Mesothelial cell of epicardium (in vitro differentiated cells): Measurements from ENCODE around the gene MTA1. TPM values are rescaled to one million over a fixed set of nuclear protein-coding genes. Genes with fewer than 3 reads are reported as not detected.

Experiments used
- DNase-seq, 2 experiments: peaks; one replicate each; pipeline ENCODE4 v3.0.0; 2021; ENCODE audit warnings: low spot score in 2 of 2; ENCODE audit not compliant: unreplicated experiment in 2 of 2
- H3K27ac Mint-ChIP-seq: 2 replicates; pipeline ENCODE4 v1.8.0; 2021; ENCODE audit warnings: mixed read lengths
- H3K27me3 Mint-ChIP-seq: 2 replicates; pipeline ENCODE4 v1.8.0; 2021; ENCODE audit warnings: low read depth, mixed read lengths
- H3K36me3 Mint-ChIP-seq: 2 replicates; pipeline ENCODE4 v1.8.0; 2021; ENCODE audit warnings: mixed read lengths
- H3K4me1 Mint-ChIP-seq: 2 replicates; pipeline ENCODE4 v1.8.0; 2021; ENCODE audit warnings: mixed read lengths
- H3K4me3 Mint-ChIP-seq: 2 replicates; pipeline ENCODE4 v1.8.0; 2021; ENCODE audit warnings: mild to moderate bottlenecking, moderate library complexity, mixed read lengths
- H3K9me3 Mint-ChIP-seq: 2 replicates; pipeline ENCODE4 v1.8.0; 2021; ENCODE audit warnings: mixed read lengths
- total RNA-seq: library from RNA; stranded (reverse); gene quantifications from 3 replicates; pipeline ENCODE4 v1.2.1, GENCODE V29; 2021
- TF ChIP-seq, protein P1 (sequence below): fragments of 200-600 bp; sonication (generic); IDR thresholded peaks from one replicate; pipeline ENCODE4 v1.5.0; 2021; ENCODE audit warnings: antibody characterized with exemption; ENCODE audit not compliant: unreplicated experiment

Gene MTA1
- 256 to 261 TPM (median 259 TPM) in 3 replicates for total RNA-seq

- Mint-ChIP-seq H3K36me3 (peaks cover 2% of the 10 kb centered on the region), H3K27me3 (no peaks in the 10 kb centered on the region), H3K4me1 (peaks cover 34% of the 10 kb centered on the region), H3K27ac (peak within 1 kb of the TSS; percentile 90), H3K4me3 (peak within 1 kb of the TSS; percentile 84), H3K9me3 (no peaks in the 10 kb centered on the region)
- DNase-seq, result no peak
- TF ChIP-seq, protein P1, sequence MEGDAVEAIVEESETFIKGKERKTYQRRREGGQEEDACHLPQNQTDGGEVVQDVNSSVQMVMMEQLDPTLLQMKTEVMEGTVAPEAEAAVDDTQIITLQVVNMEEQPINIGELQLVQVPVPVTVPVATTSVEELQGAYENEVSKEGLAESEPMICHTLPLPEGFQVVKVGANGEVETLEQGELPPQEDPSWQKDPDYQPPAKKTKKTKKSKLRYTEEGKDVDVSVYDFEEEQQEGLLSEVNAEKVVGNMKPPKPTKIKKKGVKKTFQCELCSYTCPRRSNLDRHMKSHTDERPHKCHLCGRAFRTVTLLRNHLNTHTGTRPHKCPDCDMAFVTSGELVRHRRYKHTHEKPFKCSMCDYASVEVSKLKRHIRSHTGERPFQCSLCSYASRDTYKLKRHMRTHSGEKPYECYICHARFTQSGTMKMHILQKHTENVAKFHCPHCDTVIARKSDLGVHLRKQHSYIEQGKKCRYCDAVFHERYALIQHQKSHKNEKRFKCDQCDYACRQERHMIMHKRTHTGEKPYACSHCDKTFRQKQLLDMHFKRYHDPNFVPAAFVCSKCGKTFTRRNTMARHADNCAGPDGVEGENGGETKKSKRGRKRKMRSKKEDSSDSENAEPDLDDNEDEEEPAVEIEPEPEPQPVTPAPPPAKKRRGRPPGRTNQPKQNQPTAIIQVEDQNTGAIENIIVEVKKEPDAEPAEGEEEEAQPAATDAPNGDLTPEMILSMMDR, result no peak
Observed at GRCh38 chr14:105419195-105420091, at the start of gene MTA1. TSS of gene MTA1 (plus strand) at chr14:105419827. CDS start at chr14:105420036, 209 bp downstream.

- Mint-ChIP-seq H3K4me3 (no peak overlapping the region), H3K27me3 (no peaks in the 10 kb centered on the region), H3K27ac (no peak overlapping the region), H3K36me3 (peaks cover 23% of the 10 kb centered on the region), H3K9me3 (peaks cover 4% of the 10 kb centered on the region), H3K4me1 (no peaks in the 10 kb centered on the region)
- DNase-seq, result no peak
- TF ChIP-seq, protein P1, result no peak
Observed at GRCh38 chr14:105374389-105374788, 45.2 kb upstream of the MTA1 start.

GRCh38 chr14:105375635-105376057 lies 44.0 kb upstream of the MTA1 start:
- no peak overlapping the region for H3K4me3 Mint-ChIP-seq
- H3K27me3 Mint-ChIP-seq, result no peaks in the 10 kb centered on the region
- H3K4me1 Mint-ChIP-seq, result no peaks in the 10 kb centered on the region
- no peak for DNase-seq
- H3K9me3 Mint-ChIP-seq, result peaks cover 4% of the 10 kb centered on the region
- no peak overlapping the region for H3K27ac Mint-ChIP-seq
- TF ChIP-seq, protein P1, result no peak
- peaks cover 22% of the 10 kb centered on the region for H3K36me3 Mint-ChIP-seq

- Mint-ChIP-seq H3K4me1 (no peaks in the 10 kb centered on the region), H3K4me3 (no peak overlapping the region), H3K9me3 (peaks cover 4% of the 10 kb centered on the region), H3K27ac (no peak overlapping the region), H3K36me3 (peaks cover 16% of the 10 kb centered on the region), H3K27me3 (no peaks in the 10 kb centered on the region)
- no peak for DNase-seq
- TF ChIP-seq, protein P1, result no peak
Observed at GRCh38 chr14:105376521-105377440, 42.8 kb upstream of the MTA1 start.

GRCh38 chr14:105377555-105378182 lies 42.0 kb upstream of the MTA1 start:
- no peak overlapping the region for H3K27ac Mint-ChIP-seq
- no peaks in the 10 kb centered on the region for H3K27me3 Mint-ChIP-seq
- H3K4me1 Mint-ChIP-seq, result no peaks in the 10 kb centered on the region
- H3K4me3 Mint-ChIP-seq, result no peak overlapping the region
- H3K36me3 Mint-ChIP-seq, result peaks cover 17% of the 10 kb centered on the region
- H3K9me3 Mint-ChIP-seq, result peaks cover 4% of the 10 kb centered on the region
- TF ChIP-seq, protein P1, result peak; percentile 20
- no peak for DNase-seq
